SKM-1 (cell line): ENCODE measurements around the gene HOXD8.

ENCODE experiments used
- DNase-seq: peaks from one replicate; lab custom pipeline; 2025; ENCODE audit not compliant: unreplicated experiment; lab: John Stamatoyannopoulos, UW

The HOXD8 gene

GRCh38 chr2:176171351-176172006, 42.0 kb downstream of the HOXD8 start:
- DNase-seq: no peak

- no peak for DNase-seq
Observed at GRCh38 chr2:176172007-176172894, 42.7 kb downstream of the HOXD8 start.

DNA sequence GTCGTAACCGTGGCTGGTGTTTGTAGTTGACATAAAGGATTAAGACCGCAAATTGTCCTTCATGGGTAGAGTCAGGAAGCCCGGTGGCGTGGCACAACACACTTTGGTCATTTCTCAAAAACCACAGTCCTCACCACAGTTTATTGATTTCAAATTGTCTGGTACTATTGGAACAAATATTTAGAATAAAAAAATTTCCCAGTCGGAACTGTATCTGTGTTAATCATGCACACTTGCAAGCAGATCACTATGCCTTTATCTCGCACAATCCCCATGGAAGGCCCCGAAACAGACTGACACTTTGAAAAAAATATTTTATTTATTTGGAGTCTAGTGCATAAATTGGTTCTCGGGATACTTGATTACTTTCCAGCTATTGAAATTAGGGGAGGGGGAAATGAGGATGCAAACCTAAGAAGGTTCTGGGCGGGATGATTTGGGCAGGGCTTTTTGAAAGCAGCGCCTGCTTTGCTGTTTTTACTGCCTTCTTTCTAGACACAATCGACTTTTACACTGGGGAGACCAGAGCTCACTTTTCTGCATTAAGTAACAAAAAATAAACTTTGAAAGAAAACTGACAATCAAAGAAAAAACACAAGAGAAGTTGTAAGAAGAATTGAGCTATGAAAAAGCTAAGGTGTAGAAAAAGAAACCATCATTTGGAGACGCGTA, 43.5 kb downstream of the HOXD8 start:
- no peak for DNase-seq

DNA sequence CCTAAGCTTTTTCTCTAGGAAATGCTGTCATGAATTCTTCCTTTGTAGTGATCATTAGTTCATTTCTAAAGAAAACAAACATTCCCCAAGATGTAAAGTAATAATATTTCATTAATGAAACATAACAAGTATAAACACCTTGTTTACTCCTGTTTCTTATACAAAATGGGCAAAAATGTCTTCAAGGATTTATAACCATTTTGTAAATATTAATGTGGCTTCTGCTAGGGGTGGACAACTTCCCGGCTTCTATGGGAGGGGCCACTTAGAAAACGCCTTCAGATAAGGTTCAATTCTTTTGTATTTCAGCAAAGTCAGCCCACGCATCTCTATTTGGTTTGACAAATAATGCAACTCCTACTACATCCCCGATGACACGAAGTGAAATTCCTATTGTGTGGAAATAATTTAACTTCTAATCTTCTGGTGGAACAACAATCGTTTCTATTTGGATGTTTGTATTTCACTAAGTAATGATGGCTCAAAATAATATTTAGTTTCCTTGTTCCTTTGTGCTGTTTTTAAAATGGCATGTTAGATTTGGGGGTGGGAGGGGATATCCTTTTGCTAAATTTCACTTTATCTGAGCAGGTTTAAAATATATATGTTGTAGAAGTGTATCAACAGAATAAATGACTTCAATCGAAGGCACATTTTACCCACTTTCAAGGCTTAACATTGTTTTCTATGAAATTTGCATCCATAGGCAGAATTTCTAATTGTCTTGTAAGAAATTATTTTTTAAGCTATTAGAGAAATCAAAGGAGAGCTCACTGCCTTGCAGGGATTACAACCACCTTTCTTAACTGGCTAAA, 44.3 kb downstream of the HOXD8 start:
- DNase-seq: no peak

DNA sequence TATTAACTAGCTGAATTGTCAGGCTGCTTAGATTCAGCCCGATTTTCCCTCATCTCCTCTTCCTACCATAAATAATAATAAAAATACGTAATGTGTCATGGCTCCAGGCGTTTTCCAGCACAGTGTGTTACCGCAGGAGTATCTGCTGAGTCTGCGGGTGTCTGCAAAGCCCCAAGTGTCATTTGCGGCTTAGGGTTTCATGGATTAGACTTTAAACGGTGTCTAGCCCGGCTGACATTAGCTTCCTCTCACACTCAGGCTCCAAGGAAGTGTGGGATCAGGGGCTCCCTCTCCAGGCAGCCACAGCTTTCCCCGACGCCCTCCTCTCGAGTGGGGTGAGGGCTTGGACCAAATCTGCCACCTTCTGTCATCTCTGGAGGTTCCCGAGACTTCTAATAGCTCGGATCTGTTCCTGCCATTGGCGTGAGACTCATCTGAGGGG, 44.9 kb downstream of the HOXD8 start:
- DNase-seq: no peak

- DNase-seq: no peak
Observed at GRCh38 chr2:176174824-176175708, 45.6 kb downstream of the HOXD8 start.

GRCh38 chr2:176175709-176176607, 46.5 kb downstream of the HOXD8 start:
- no peak for DNase-seq

GRCh38 chr2:176177580-176178037, 48.1 kb downstream of the HOXD8 start:
- no peak for DNase-seq

DNA sequence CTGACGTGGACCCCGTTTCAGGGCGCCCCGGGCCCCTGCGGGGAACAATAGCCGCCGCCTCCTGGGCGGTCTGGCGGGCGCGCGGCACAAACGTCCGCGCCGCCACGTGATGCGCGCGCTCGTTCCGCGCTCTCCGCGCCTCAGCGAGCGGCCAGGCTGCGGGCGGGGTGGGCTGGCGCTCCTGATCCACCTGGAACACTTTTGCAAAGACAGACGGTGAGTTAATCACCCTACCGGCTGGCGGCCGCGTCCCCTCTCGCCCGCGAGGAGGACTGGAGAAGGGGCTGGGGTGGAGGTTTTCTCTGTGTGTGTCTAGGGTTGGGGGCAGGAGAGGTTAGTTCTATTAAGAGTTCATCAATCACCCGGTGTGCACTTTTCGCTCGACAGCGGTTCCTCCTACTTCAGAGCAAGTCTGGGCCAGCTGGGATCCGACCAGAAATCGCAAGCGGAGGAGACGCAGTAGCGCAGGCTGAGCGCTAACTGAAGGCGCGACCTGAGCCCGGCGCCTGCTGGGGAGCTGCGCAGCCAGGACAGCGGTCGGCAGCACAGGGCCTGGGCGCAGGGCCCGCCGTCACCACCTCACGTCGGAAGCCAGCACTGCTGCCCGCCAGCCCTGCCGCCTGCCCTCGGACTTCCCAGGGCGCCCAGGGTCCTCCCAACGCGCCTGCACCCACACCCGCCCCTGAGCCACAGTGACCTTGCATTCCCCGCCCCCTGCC, 48.7 kb downstream of the HOXD8 start:
- DNase-seq: no peak

GRCh38 chr2:176178757-176179295, 49.3 kb downstream of the HOXD8 start:
- DNase-seq: no peak

GRCh38 chr2:176181551-176181950, 52.0 kb downstream of the HOXD8 start:
- DNase-seq: no peak
